PC-9 (cell line): ENCODE results near the gene INSR. TPM values are rescaled to one million over a fixed set of nuclear protein-coding genes. Genes with fewer than 3 reads are reported as not detected.
"Not testable (repeated sequence)": the region's sequence is repeated elsewhere in the genome, so short reads cannot be mapped to it uniquely, and the experiment has no call there.

Experiments used
- BruUV-seq: library from RNA; stranded (reverse); fragments of 400-500 nt; replicated peaks from 2 replicates; lab custom pipeline; 2021; lab: Mats Ljungman, UMichigan
- CTCF ChIA-PET: fragments of 300-600 bp; sonication (Branson Sonifier 250); formaldehyde crosslinking; loops from one replicate; lab custom pipeline; 2022; ENCODE audit warnings: antibody characterized with exemption; lab: Charles Lee
- POLR2A ChIA-PET: fragments of 300-600 bp; sonication (Branson Sonifier 250); formaldehyde crosslinking; loops from one replicate; lab custom pipeline; 2022; ENCODE audit warnings: antibody characterized with exemption; ENCODE audit not compliant: unreplicated experiment; lab: Charles Lee
- DNase-seq, 2 experiments: peaks; one replicate each; pipeline versions ENCODE4 v3.0.0 to v3.0.0-alpha.2; 2015 to 2022; ENCODE audit warnings: mixed read lengths in 1 of 2
- H2AFZ ChIP-seq: fragments of 200-600 bp; sonication (generic); 2 replicates; pipeline ENCODE4 v1.8.1; 2017; ENCODE audit warnings: antibody characterized with exemption
- H3F3A ChIP-seq: fragments of 200-600 bp; sonication (generic); 2 replicates; pipeline ENCODE4 v1.8.1; 2017; ENCODE audit warnings: antibody characterized with exemption, mild to moderate bottlenecking, low read depth; ENCODE audit not compliant: insufficient read depth
- H3K27ac ChIP-seq: fragments of 200-600 bp; sonication (generic); 2 replicates; pipeline ENCODE4 v1.6.1; 2016; ENCODE audit warnings: mixed run types
- H3K27me3 ChIP-seq: fragments of 200-600 bp; sonication (generic); 2 replicates; pipeline ENCODE4 v1.6.1; 2016; ENCODE audit warnings: low read depth, mixed run types; ENCODE audit not compliant: insufficient read depth
- H3K36me3 ChIP-seq: fragments of 200-600 bp; sonication (generic); 2 replicates; pipeline ENCODE4 v1.6.1; 2016; ENCODE audit warnings: low read depth, mixed run types
- H3K4me1 ChIP-seq: fragments of 200-600 bp; sonication (generic); replicated peaks from 2 replicates; pipeline ENCODE4 v1.6.1; 2016; ENCODE audit warnings: mixed run types; ENCODE audit not compliant: insufficient read depth
- H3K4me2 ChIP-seq: fragments of 200-600 bp; sonication (generic); 2 replicates; pipeline ENCODE4 v1.6.1; 2017; ENCODE audit warnings: mixed run types
- H3K4me3 ChIP-seq: fragments of 200-600 bp; sonication (generic); 2 replicates; pipeline ENCODE4 v1.6.1; 2016; ENCODE audit warnings: mixed run types
- H3K79me2 ChIP-seq: fragments of 200-600 bp; sonication (generic); 2 replicates; pipeline ENCODE4 v1.6.1; 2017; ENCODE audit warnings: low read depth, mixed run types
- H3K9me2 ChIP-seq: fragments of 200-600 bp; sonication (generic); 2 replicates; pipeline ENCODE4 v1.8.1; 2017; ENCODE audit warnings: mild to moderate bottlenecking; ENCODE audit not compliant: insufficient read depth
- H3K9me3 ChIP-seq: fragments of 200-600 bp; sonication (generic); 2 replicates; pipeline ENCODE4 v1.8.1; 2016; ENCODE audit warnings: low read depth; ENCODE audit not compliant: insufficient read depth
- H4K20me1 ChIP-seq: fragments of 200-600 bp; sonication (generic); 2 replicates; pipeline ENCODE4 v1.8.1; 2017; ENCODE audit not compliant: insufficient read depth
- CTCF ChIP-seq: fragments of 200-600 bp; sonication (generic); conservative IDR thresholded peaks from 2 replicates; pipeline ENCODE4 v1.6.1; 2017; ENCODE audit warnings: mixed run types, antibody characterized with exemption, mild to moderate bottlenecking, moderate library complexity
- EZH2 ChIP-seq: fragments of 200-600 bp; sonication (generic); IDR thresholded peaks from 2 replicates; pipeline ENCODE4 v1.8.0; 2017; ENCODE audit warnings: antibody characterized with exemption, low read depth
- intact Hi-C: fragments of 100-400 bp; cut with micrococcal nuclease; formaldehyde crosslinking; loops from one replicate; pipeline ENCODE4 v1.10.0; 2022; ENCODE audit not compliant: unreplicated experiment
- total RNA-seq: library from RNA; stranded (reverse); gene quantifications from 2 replicates; pipeline ENCODE4 v1.2.3, GENCODE V29; 2021

The INSR gene
- total RNA-seq, 1 experiment from 2014 or later, result 9.3 TPM

- Histone ChIP-seq H3K4me3 (no peak overlapping the region), H3K4me2 (no peak overlapping the region), H3K9me3 (no peaks in the 10 kb centered on the region), H4K20me1 (no peaks in the 10 kb centered on the region), H3K27ac (no peak overlapping the region), H3K4me1 (no peaks in the 10 kb centered on the region), H2AFZ (no peak overlapping the region), H3F3A (no peaks in the 10 kb centered on the region), H3K27me3 (no peaks in the 10 kb centered on the region; the same call in 1 of the 2 replicates), H3K36me3 (no peaks in the 10 kb centered on the region), H3K9me2 (no peaks in the 10 kb centered on the region), H3K79me2 (no peaks in the 10 kb centered on the region)
- no peak for DNase-seq
- TF ChIP-seq EZH2 (no peak), CTCF (no peak)
- intact Hi-C loops, result no loop called here
- ChIA-PET POLR2A (no interaction called here), CTCF (no interaction called here)
- BruUV-seq, result no TSS peak
Observed at GRCh38 chr19:7312816-7313215, 18.6 kb upstream of the INSR start.

DNA sequence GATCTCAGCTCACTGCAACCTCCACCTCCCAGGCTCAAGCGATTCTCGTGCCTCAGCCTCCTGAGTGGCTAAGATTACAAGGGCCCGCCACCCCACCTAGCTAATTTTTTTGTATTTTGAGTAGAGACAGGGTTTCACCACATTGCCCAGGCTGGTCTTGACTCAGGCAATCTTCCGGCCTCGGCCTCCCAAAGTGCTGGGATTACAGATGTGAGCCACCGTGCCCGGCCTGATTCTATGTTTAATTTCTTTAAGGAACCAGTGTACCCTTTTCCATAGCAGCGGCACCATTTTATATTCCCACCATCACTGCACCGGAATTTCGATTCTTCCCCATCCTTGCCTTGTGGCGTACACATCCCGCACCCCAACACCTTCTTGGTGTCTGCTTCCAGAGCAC, 17.7 kb upstream of the INSR start:
- no TSS peak for BruUV-seq
- no peaks in the 10 kb centered on the region for H3K9me3 ChIP-seq
- ChIA-PET CTCF (no interaction called here), POLR2A (no interaction called here)
- no peak for DNase-seq
- no peak overlapping the region for H2AFZ ChIP-seq
- H3K27ac ChIP-seq, result no peak overlapping the region
- no peaks in the 10 kb centered on the region for H3K79me2 ChIP-seq
- no peaks in the 10 kb centered on the region for H3K9me2 ChIP-seq
- H3K27me3 ChIP-seq, result no peaks in the 10 kb centered on the region; the same call in 1 of the 2 replicates
- H3K36me3 ChIP-seq, result no peaks in the 10 kb centered on the region
- no peak for TF ChIP-seq EZH2
- TF ChIP-seq CTCF, result no peak
- intact Hi-C loops, result no loop called here
- H3K4me2 ChIP-seq, result no peak overlapping the region
- H3K4me3 ChIP-seq, result no peak overlapping the region
- H3F3A ChIP-seq, result no peaks in the 10 kb centered on the region
- no peaks in the 10 kb centered on the region for H3K4me1 ChIP-seq
- no peaks in the 10 kb centered on the region for H4K20me1 ChIP-seq

- BruUV-seq, POLR2A ChIA-PET, CTCF ChIA-PET, H4K20me1 ChIP-seq, H3K27ac ChIP-seq, H3K36me3 ChIP-seq, H3K27me3 ChIP-seq, H3K79me2 ChIP-seq, H3F3A ChIP-seq, intact Hi-C loops, H3K4me1 ChIP-seq, DNase-seq, H2AFZ ChIP-seq, H3K4me2 ChIP-seq, H3K9me2 ChIP-seq, H3K9me3 ChIP-seq, H3K4me3 ChIP-seq: not testable (repeated sequence)
Observed at GRCh38 chr19:7308327-7308726, 14.1 kb upstream of the INSR start.

GRCh38 chr19:7307590-7308218, 13.5 kb upstream of the INSR start:
- no peak for DNase-seq
- Histone ChIP-seq H3K27ac (no peak overlapping the region), H2AFZ (no peak overlapping the region), H3K4me1 (no peaks in the 10 kb centered on the region), H3K79me2 (no peaks in the 10 kb centered on the region), H3K36me3 (no peaks in the 10 kb centered on the region), H3K9me3 (no peaks in the 10 kb centered on the region), H3K9me2 (no peaks in the 10 kb centered on the region), H3K27me3 (no peaks in the 10 kb centered on the region), H3K4me3 (no peak overlapping the region), H3K4me2 (no peak overlapping the region), H3F3A (no peaks in the 10 kb centered on the region), H4K20me1 (no peaks in the 10 kb centered on the region)
- intact Hi-C loops, result no loop called here
- ChIA-PET POLR2A (no interaction called here), CTCF (no interaction called here)
- no TSS peak for BruUV-seq
- TF ChIP-seq EZH2 (no peak), CTCF (no peak)
